Neutrophil (primary cell): ENCODE data around the gene SLC39A6.
"Not testable (repeated sequence)": the region's sequence is repeated elsewhere in the genome, so short reads cannot be mapped to it uniquely, and the experiment has no call there.

ENCODE experiments used
- H3K27ac ChIP-seq: fragments of 200-600 bp; sonication (generic); 2 replicates; pipeline ENCODE4 v1.5.1; 2016; ENCODE audit warnings: mild to moderate bottlenecking, moderate library complexity
- H3K27me3 ChIP-seq: fragments of 200-600 bp; sonication (generic); 2 replicates; pipeline ENCODE4 v1.6.0; 2016; ENCODE audit warnings: mild to moderate bottlenecking
- H3K36me3 ChIP-seq: fragments of 200-600 bp; sonication (generic); 2 replicates; pipeline ENCODE4 v1.5.1; 2017
- H3K4me1 ChIP-seq, 2 experiments: fragments of 200-600 bp in 1 of 2; sonication (generic) in 1 of 2; 1 replicate in 1 of 2; 2 replicates in 1 of 2; pipeline versions ENCODE4 v1.5.1 to v1.6.1; 2013 to 2016; ENCODE audit warnings: low read depth in 1 of 2, low read length in 1 of 2, mild to moderate bottlenecking in 1 of 2, moderate library complexity in 1 of 2; ENCODE audit not compliant: control insufficient read depth in 1 of 2, insufficient read depth in 1 of 2
- H3K4me3 ChIP-seq, 2 experiments: fragments of 200-600 bp in 1 of 2; sonication (generic) in 1 of 2; 1 replicate in 1 of 2; 2 replicates in 1 of 2; pipeline ENCODE4 v1.5.1; 2013 to 2016; ENCODE audit warnings: low read depth in 1 of 2, low read length in 1 of 2, mild to moderate bottlenecking in 1 of 2, moderate library complexity in 1 of 2
- H3K9me3 ChIP-seq: fragments of 200-600 bp; sonication (generic); 2 replicates; pipeline ENCODE4 v1.5.1; 2016
- TF ChIP-seq, protein P1 (sequence below): fragments of 200-600 bp; sonication (generic); IDR thresholded peaks from 2 replicates; pipeline ENCODE4 v1.5.1; 2016; ENCODE audit warnings: antibody characterized with exemption

Gene SLC39A6

DNA sequence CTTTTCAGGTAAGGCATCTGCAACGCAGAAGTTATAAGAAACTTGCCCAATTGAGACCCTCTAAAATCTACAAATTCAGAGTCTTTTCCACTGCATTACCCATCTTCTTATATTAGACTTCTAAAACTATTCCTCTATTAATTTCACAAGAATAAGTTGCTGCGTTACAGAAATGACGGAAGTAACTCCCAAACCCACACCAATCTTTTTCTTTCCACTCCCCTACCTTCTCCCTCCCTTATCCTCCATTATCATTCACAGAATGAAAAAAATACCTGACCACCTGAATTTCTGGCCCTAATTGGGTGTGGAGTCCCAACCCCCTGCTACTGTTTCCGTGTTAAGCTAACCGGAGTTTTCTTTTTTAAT is 62.5 kb downstream of the SLC39A6 start:
- H3K36me3 ChIP-seq: peaks cover 5% of the 10 kb centered on the region
- peak overlapping the region; percentile 88 to 95 for H3K4me3 ChIP-seq
- H3K27ac ChIP-seq: peak overlapping the region; percentile 94
- H3K9me3 ChIP-seq: no peaks in the 10 kb centered on the region
- H3K27me3 ChIP-seq: no peaks in the 10 kb centered on the region
- H3K4me1 ChIP-seq: peaks cover 18 to 20% of the 10 kb centered on the region in 2 experiments
- TF ChIP-seq, protein P1, sequence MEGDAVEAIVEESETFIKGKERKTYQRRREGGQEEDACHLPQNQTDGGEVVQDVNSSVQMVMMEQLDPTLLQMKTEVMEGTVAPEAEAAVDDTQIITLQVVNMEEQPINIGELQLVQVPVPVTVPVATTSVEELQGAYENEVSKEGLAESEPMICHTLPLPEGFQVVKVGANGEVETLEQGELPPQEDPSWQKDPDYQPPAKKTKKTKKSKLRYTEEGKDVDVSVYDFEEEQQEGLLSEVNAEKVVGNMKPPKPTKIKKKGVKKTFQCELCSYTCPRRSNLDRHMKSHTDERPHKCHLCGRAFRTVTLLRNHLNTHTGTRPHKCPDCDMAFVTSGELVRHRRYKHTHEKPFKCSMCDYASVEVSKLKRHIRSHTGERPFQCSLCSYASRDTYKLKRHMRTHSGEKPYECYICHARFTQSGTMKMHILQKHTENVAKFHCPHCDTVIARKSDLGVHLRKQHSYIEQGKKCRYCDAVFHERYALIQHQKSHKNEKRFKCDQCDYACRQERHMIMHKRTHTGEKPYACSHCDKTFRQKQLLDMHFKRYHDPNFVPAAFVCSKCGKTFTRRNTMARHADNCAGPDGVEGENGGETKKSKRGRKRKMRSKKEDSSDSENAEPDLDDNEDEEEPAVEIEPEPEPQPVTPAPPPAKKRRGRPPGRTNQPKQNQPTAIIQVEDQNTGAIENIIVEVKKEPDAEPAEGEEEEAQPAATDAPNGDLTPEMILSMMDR: no peak

DNA sequence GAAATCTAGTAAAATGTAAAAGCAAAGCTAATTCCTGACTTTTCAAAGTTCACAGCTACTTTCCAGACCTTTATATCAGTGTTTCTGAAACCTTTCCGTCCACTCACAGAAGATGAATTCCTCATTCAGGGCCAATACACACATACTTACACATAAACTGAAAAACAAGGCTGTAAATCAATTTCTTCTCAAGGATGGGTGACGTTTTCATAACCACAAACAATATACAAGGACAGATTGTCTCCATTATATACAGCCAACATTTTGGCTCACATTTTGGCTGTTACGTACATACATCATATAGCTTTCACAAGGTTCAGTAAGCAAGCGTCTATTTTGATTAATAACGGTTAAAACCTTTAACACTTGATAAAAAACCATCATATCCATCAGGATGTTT is 63.1 kb downstream of the SLC39A6 start:
- Histone ChIP-seq H3K4me1 (peaks cover 18 to 20% of the 10 kb centered on the region in 2 experiments), H3K36me3 (peaks cover 5% of the 10 kb centered on the region), H3K4me3 (peak overlapping the region; percentile 88 to 95), H3K27ac (peak overlapping the region; percentile 94), H3K9me3 (no peaks in the 10 kb centered on the region), H3K27me3 (no peaks in the 10 kb centered on the region)
- TF ChIP-seq, protein P1: no peak

DNA sequence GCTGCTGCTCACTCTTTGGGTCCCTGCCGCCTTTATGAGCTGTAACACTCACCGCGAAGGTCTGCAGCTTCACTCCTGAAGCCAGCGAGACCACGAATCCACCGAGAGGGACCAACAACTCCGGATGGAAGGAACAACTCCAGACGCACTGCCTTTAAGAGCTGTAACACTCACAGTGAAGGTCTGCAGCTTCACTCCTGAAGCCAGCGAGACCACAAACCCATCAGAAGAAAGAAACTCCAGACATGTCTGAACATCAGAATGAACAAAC is 64.4 kb downstream of the SLC39A6 start:
- not testable (repeated sequence) for H3K4me3 ChIP-seq, H3K9me3 ChIP-seq, H3K27ac ChIP-seq, H3K27me3 ChIP-seq, H3K36me3 ChIP-seq
- peaks cover 18 to 20% of the 10 kb centered on the region in 2 experiments for H3K4me1 ChIP-seq

DNA sequence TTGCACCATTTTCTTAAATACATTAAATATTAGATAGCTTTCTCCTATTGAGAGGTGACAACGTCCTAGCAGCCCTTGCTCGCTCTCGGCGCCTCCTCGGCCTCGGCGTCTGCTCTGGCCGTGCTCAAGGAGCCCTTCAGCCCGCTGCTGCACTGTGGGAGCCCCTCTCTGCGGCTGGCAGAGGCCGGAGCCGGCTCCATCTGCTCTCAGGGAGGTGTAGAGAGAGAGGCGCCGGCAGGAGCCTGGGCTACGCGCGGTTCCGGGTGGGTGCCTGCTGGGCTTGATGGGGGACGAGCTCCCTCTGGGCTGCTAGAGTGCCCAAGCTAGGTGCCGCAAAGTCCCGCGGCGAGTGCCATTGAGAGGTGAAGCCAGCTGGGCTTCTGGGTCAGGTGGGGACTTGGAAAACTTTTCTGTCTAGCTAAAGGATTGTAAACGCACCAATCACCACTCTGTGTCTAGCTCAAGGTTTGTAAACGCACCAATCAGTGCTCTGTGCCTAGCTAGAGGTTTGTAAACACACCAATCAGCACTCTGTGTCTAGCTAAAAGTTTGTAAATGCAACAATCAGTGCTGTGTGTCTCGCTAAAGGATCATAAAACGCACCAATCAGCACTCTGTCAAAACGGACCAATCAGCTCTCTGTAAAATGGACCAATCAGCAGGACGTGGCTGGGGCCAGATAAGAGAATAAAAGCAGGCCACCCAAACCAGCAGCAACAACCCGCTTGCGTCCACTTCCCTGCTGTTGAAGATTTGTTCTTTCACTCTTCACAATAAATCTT is 64.9 kb downstream of the SLC39A6 start:
- TF ChIP-seq, protein P1: no peak
- H3K27ac ChIP-seq: no peak overlapping the region

DNA sequence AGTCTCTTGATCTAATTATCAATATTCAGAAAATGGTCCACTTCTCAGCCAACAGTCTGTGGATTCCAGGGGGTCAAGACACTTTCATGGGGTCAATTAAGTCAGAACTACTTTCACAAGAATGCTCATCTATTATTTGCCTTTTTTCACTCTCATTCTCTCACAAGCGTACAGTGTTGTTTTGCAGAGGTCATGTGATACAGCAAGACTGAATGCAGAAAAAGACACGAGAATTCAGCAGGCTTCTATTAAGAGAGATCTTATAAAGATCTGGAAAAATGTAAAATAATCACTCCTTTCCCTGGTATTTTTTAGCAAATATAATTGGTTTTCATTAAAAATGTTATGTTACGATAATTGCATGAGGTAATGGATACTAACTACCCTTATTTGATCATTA is 70.5 kb downstream of the SLC39A6 start:
- Histone ChIP-seq H3K4me1 (no peaks in the 10 kb centered on the region), H3K4me3 (no peak overlapping the region), H3K9me3 (no peaks in the 10 kb centered on the region), H3K27ac (no peak overlapping the region), H3K36me3 (no peaks in the 10 kb centered on the region), H3K27me3 (no peaks in the 10 kb centered on the region)
- TF ChIP-seq, protein P1: no peak

More for the DNA sequence above, 64.9 kb downstream of the SLC39A6 start:
- H3K36me3 ChIP-seq: peaks cover 5% of the 10 kb centered on the region
- no peak overlapping the region for H3K4me3 ChIP-seq
- peaks cover 18 to 20% of the 10 kb centered on the region in 2 experiments for H3K4me1 ChIP-seq
- H3K9me3 ChIP-seq: no peaks in the 10 kb centered on the region
- H3K27me3 ChIP-seq: no peaks in the 10 kb centered on the region
